ENCODE results near the gene VWA8.

The VWA8 gene

GRCh38 chr13:41944229-41944628 lies 16.7 kb downstream of the VWA8 start:
- Histone ChIP-seq H3K36me3 (ENCODE audit: control insufficient read depth, insufficient read depth, low read length) (peaks cover 10% of the 10 kb centered on the region; the same call in 1 of the 2 replicates), H3K27ac (ENCODE audit: low read depth, low read length) (no peak overlapping the region), H3K9ac (ENCODE audit: low read depth, low read length) (no peak overlapping the region), H3K4me3 (ENCODE audit: low read depth, low read length) (no peak overlapping the region), H3K9me3 (ENCODE audit: control insufficient read depth, insufficient read depth, low read length) (no peaks in the 10 kb centered on the region), H3K27me3 (ENCODE audit: control insufficient read depth, insufficient read depth, low read length) (no peaks in the 10 kb centered on the region), H3K4me1 (ENCODE audit: control insufficient read depth, insufficient read depth, low read length) (peaks cover 7% of the 10 kb centered on the region)

- H3K9me3 ChIP-seq (ENCODE audit: control insufficient read depth, insufficient read depth, low read length) = no peaks in the 10 kb centered on the region
- no peaks in the 10 kb centered on the region for H3K27me3 ChIP-seq (ENCODE audit: control insufficient read depth, insufficient read depth, low read length)
- H3K9ac ChIP-seq (ENCODE audit: low read depth, low read length) = no peak overlapping the region
- no peak overlapping the region for H3K27ac ChIP-seq (ENCODE audit: low read depth, low read length)
- peaks cover 7% of the 10 kb centered on the region for H3K4me1 ChIP-seq (ENCODE audit: control insufficient read depth, insufficient read depth, low read length)
- H3K4me3 ChIP-seq (ENCODE audit: low read depth, low read length) = no peak overlapping the region
- H3K36me3 ChIP-seq (ENCODE audit: control insufficient read depth, insufficient read depth, low read length) = peaks cover 10% of the 10 kb centered on the region; the same call in 1 of the 2 replicates
Measured at GRCh38 chr13:41942462-41943094, 18.3 kb downstream of the VWA8 start.

- Histone ChIP-seq H3K9ac (ENCODE audit: low read depth, low read length) (no peak overlapping the region), H3K27me3 (ENCODE audit: control insufficient read depth, insufficient read depth, low read length) (no peaks in the 10 kb centered on the region), H3K9me3 (ENCODE audit: control insufficient read depth, insufficient read depth, low read length) (no peaks in the 10 kb centered on the region), H3K4me3 (ENCODE audit: low read depth, low read length) (no peak overlapping the region), H3K4me1 (ENCODE audit: control insufficient read depth, insufficient read depth, low read length) (peaks cover 7% of the 10 kb centered on the region), H3K27ac (ENCODE audit: low read depth, low read length) (no peak overlapping the region), H3K36me3 (ENCODE audit: control insufficient read depth, insufficient read depth, low read length) (peaks cover 3% of the 10 kb centered on the region; the same call in 1 of the 2 replicates)
Measured at GRCh38 chr13:41941174-41941573, 19.7 kb downstream of the VWA8 start.

GRCh38 chr13:41939398-41939797 lies 21.5 kb downstream of the VWA8 start:
- H3K36me3 ChIP-seq (ENCODE audit: control insufficient read depth, insufficient read depth, low read length) = peaks cover 3% of the 10 kb centered on the region; the same call in 1 of the 2 replicates
- no peaks in the 10 kb centered on the region for H3K9me3 ChIP-seq (ENCODE audit: control insufficient read depth, insufficient read depth, low read length)
- no peak overlapping the region for H3K4me3 ChIP-seq (ENCODE audit: low read depth, low read length)
- H3K27ac ChIP-seq (ENCODE audit: low read depth, low read length) = no peak overlapping the region
- no peaks in the 10 kb centered on the region for H3K4me1 ChIP-seq (ENCODE audit: control insufficient read depth, insufficient read depth, low read length)
- no peak overlapping the region for H3K9ac ChIP-seq (ENCODE audit: low read depth, low read length)
- H3K27me3 ChIP-seq (ENCODE audit: control insufficient read depth, insufficient read depth, low read length) = no peaks in the 10 kb centered on the region

- H3K9ac ChIP-seq (ENCODE audit: low read depth, low read length) = no peak overlapping the region
- H3K4me1 ChIP-seq (ENCODE audit: control insufficient read depth, insufficient read depth, low read length) = no peaks in the 10 kb centered on the region
- H3K27ac ChIP-seq (ENCODE audit: low read depth, low read length) = no peak overlapping the region
- no peaks in the 10 kb centered on the region for H3K27me3 ChIP-seq (ENCODE audit: control insufficient read depth, insufficient read depth, low read length)
- no peak overlapping the region for H3K4me3 ChIP-seq (ENCODE audit: low read depth, low read length)
- no peaks in the 10 kb centered on the region for H3K9me3 ChIP-seq (ENCODE audit: control insufficient read depth, insufficient read depth, low read length)
- H3K36me3 ChIP-seq (ENCODE audit: control insufficient read depth, insufficient read depth, low read length) = peaks cover 3% of the 10 kb centered on the region; the same call in 1 of the 2 replicates
Measured at GRCh38 chr13:41938918-41939317, 22.0 kb downstream of the VWA8 start.

- no peak overlapping the region for H3K9ac ChIP-seq (ENCODE audit: low read depth, low read length)
- H3K27me3 ChIP-seq (ENCODE audit: control insufficient read depth, insufficient read depth, low read length) = no peaks in the 10 kb centered on the region
- H3K9me3 ChIP-seq (ENCODE audit: control insufficient read depth, insufficient read depth, low read length) = no peaks in the 10 kb centered on the region
- H3K36me3 ChIP-seq (ENCODE audit: control insufficient read depth, insufficient read depth, low read length) = peaks cover 1% of the 10 kb centered on the region; the same call in 1 of the 2 replicates
- no peak overlapping the region for H3K27ac ChIP-seq (ENCODE audit: low read depth, low read length)
- no peak overlapping the region for H3K4me3 ChIP-seq (ENCODE audit: low read depth, low read length)
- H3K4me1 ChIP-seq (ENCODE audit: control insufficient read depth, insufficient read depth, low read length) = no peaks in the 10 kb centered on the region
Measured at GRCh38 chr13:41937388-41937787, 23.5 kb downstream of the VWA8 start.

GRCh38 chr13:41935501-41935900 lies 25.4 kb downstream of the VWA8 start:
- Histone ChIP-seq H3K4me3 (ENCODE audit: low read depth, low read length) (no peak overlapping the region), H3K9ac (ENCODE audit: low read depth, low read length) (no peak overlapping the region), H3K27me3 (ENCODE audit: control insufficient read depth, insufficient read depth, low read length) (no peaks in the 10 kb centered on the region), H3K9me3 (ENCODE audit: control insufficient read depth, insufficient read depth, low read length) (no peaks in the 10 kb centered on the region), H3K4me1 (ENCODE audit: control insufficient read depth, insufficient read depth, low read length) (no peaks in the 10 kb centered on the region), H3K27ac (ENCODE audit: low read depth, low read length) (no peak overlapping the region), H3K36me3 (ENCODE audit: control insufficient read depth, insufficient read depth, low read length) (no peaks in the 10 kb centered on the region)

- no peak overlapping the region for H3K27ac ChIP-seq (ENCODE audit: low read depth, low read length)
- H3K4me1 ChIP-seq (ENCODE audit: control insufficient read depth, insufficient read depth, low read length) = no peaks in the 10 kb centered on the region
- no peaks in the 10 kb centered on the region for H3K9me3 ChIP-seq (ENCODE audit: control insufficient read depth, insufficient read depth, low read length)
- H3K27me3 ChIP-seq (ENCODE audit: control insufficient read depth, insufficient read depth, low read length) = no peaks in the 10 kb centered on the region
- H3K9ac ChIP-seq (ENCODE audit: low read depth, low read length) = no peak overlapping the region
- no peaks in the 10 kb centered on the region for H3K36me3 ChIP-seq (ENCODE audit: control insufficient read depth, insufficient read depth, low read length)
- H3K4me3 ChIP-seq (ENCODE audit: low read depth, low read length) = no peak overlapping the region
Measured at GRCh38 chr13:41934994-41935393, 25.9 kb downstream of the VWA8 start.

GRCh38 chr13:41934120-41934519 lies 26.8 kb downstream of the VWA8 start:
- H3K27ac ChIP-seq (ENCODE audit: low read depth, low read length) = no peak overlapping the region
- no peaks in the 10 kb centered on the region for H3K4me1 ChIP-seq (ENCODE audit: control insufficient read depth, insufficient read depth, low read length)
- no peaks in the 10 kb centered on the region for H3K27me3 ChIP-seq (ENCODE audit: control insufficient read depth, insufficient read depth, low read length)
- H3K36me3 ChIP-seq (ENCODE audit: control insufficient read depth, insufficient read depth, low read length) = no peaks in the 10 kb centered on the region
- H3K9ac ChIP-seq (ENCODE audit: low read depth, low read length) = no peak overlapping the region
- no peaks in the 10 kb centered on the region for H3K9me3 ChIP-seq (ENCODE audit: control insufficient read depth, insufficient read depth, low read length)
- no peak overlapping the region for H3K4me3 ChIP-seq (ENCODE audit: low read depth, low read length)

GRCh38 chr13:41931337-41931736 lies 29.6 kb downstream of the VWA8 start:
- no peak overlapping the region for H3K27ac ChIP-seq (ENCODE audit: low read depth, low read length)
- H3K4me3 ChIP-seq (ENCODE audit: low read depth, low read length) = no peak overlapping the region
- H3K36me3 ChIP-seq (ENCODE audit: control insufficient read depth, insufficient read depth, low read length) = no peaks in the 10 kb centered on the region
- no peaks in the 10 kb centered on the region for H3K27me3 ChIP-seq (ENCODE audit: control insufficient read depth, insufficient read depth, low read length)
- H3K9ac ChIP-seq (ENCODE audit: low read depth, low read length) = no peak overlapping the region
- H3K4me1 ChIP-seq (ENCODE audit: control insufficient read depth, insufficient read depth, low read length) = no peaks in the 10 kb centered on the region
- no peaks in the 10 kb centered on the region for H3K9me3 ChIP-seq (ENCODE audit: control insufficient read depth, insufficient read depth, low read length)

- no peak overlapping the region for H3K27ac ChIP-seq (ENCODE audit: low read depth, low read length)
- H3K4me1 ChIP-seq (ENCODE audit: control insufficient read depth, insufficient read depth, low read length) = no peaks in the 10 kb centered on the region
- no peaks in the 10 kb centered on the region for H3K27me3 ChIP-seq (ENCODE audit: control insufficient read depth, insufficient read depth, low read length)
- H3K36me3 ChIP-seq (ENCODE audit: control insufficient read depth, insufficient read depth, low read length) = no peaks in the 10 kb centered on the region
- no peak overlapping the region for H3K9ac ChIP-seq (ENCODE audit: low read depth, low read length)
- H3K9me3 ChIP-seq (ENCODE audit: control insufficient read depth, insufficient read depth, low read length) = no peaks in the 10 kb centered on the region
- H3K4me3 ChIP-seq (ENCODE audit: low read depth, low read length) = no peak overlapping the region
Measured at GRCh38 chr13:41930154-41930553, 30.8 kb downstream of the VWA8 start.

All from HUES48 (cell line).